Measurements from ENCODE around the gene LTBP2. TPM values are rescaled to one million over a fixed set of nuclear protein-coding genes. Genes with fewer than 3 reads are reported as not detected.
A peak's percentile ranks its signal among the peaks of the same experiment; 100 is the strongest.

LTBP2 gene
- total RNA-seq, 4 donors from 2014 or later = 81.3 to 240 (median 189) TPM

DNA sequence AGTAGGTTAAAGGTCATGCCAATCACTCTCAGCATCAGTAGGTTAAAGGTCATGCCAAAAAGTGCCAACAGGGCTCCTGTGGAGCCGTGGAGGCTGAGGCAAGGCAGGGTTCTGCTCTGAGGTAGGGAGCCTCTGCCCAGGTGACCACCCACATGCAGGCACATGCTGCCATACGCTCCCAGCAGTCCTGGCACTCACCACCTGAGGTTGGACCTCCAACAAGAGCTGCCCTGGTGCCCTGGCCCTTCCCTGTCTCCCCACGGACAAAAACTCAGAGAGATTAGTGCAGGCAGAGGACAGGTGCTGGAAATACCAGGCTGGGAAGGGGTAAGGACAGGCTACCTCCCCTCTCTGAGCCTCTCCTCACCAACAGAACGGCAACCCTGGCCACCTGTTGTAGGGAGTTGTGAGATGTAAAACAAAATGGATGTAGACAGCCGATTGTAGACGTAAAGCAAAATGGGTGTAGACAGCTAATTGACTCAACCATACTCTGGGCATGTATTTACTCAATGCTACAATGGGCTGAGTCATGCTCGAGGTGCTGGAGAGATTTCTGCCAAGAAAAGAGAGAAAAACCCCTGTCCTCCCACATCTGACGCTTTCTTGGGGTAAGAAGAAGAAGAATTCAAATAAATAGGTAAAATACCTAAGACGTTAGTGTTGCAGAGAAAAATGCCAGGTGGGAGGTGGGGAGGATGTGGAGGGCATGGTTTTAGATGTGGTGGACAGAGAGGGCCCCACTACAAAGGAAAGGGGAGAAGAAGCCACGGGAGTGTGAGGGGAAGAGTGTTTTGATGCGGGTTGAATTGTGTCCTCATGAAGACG, 32.4 kb downstream of the LTBP2 start:
- no peak for TF ChIP-seq POLR2A (IDR thresholded peaks at IDR 0.05)
- no peak for TF ChIP-seq CTCF (IDR thresholded peaks at IDR 0.05)
- Histone ChIP-seq H3K4me1 (peaks cover 56 to 85% of the 10 kb centered on the region in 2 donors), H3K36me3 (no peaks in the 10 kb centered on the region), H3K4me3 (replicated peaks in 1 of 3) (no peak overlapping the region), H3K9me3 (no peaks in the 10 kb centered on the region), H3K27ac (peak overlapping the region; percentile 17 to 96 (median 96)), H3K27me3 (no peaks in the 10 kb centered on the region)
- intact Hi-C loops (cut with DNase I) = no loop called here
- DNase-seq = no peak
- 87 to 88% methylated on average over 12 of the region's 12 CpGs for WGBS, 2 donors

- TF ChIP-seq CTCF (IDR thresholded peaks at IDR 0.05) (no peak), POLR2A (IDR thresholded peaks at IDR 0.05) (no peak)
- H3K36me3 ChIP-seq = no peaks in the 10 kb centered on the region
- intact Hi-C loops (cut with DNase I) = no loop called here
- no peak for DNase-seq
- H3K4me3 ChIP-seq (replicated peaks in 1 of 3) = no peak overlapping the region
- 94% methylated on average over 4 to 5 of the region's 5 CpGs for WGBS, 2 donors
- H3K27ac ChIP-seq = peak overlapping the region in 2 of 3 donors; percentile 96
- H3K27me3 ChIP-seq = no peaks in the 10 kb centered on the region
- H3K9me3 ChIP-seq = no peaks in the 10 kb centered on the region
- H3K4me1 ChIP-seq = peaks cover 54 to 85% of the 10 kb centered on the region in 2 donors
Measured at GRCh38 chr14:74578479-74578878, 33.6 kb downstream of the LTBP2 start.

DNA sequence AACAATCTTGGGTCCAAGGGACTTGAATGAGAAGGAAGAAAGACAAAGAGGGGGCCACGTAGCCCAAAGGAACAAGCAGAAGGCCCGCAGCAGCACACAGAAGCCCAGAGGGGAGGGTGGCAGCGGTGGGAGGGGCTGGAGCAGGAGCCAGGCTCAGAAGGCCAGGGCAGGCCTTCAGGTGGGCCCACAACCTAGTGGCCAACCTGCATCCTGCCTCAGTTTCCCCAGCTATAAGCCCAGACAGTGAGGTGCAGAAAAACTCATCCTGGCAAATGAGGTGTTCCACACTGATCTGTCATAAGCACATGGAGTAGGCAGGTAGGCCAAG, 34.1 kb downstream of the LTBP2 start:
- Histone ChIP-seq H3K27me3 (no peaks in the 10 kb centered on the region), H3K4me1 (peaks cover 56 to 85% of the 10 kb centered on the region in 2 donors), H3K9me3 (no peaks in the 10 kb centered on the region), H3K4me3 (replicated peaks in 1 of 3) (no peak overlapping the region), H3K36me3 (no peaks in the 10 kb centered on the region), H3K27ac (peak overlapping the region; percentile 96)
- DNase-seq = no peak
- intact Hi-C loops (cut with DNase I) = no loop called here
- TF ChIP-seq CTCF (IDR thresholded peaks at IDR 0.05) (no peak), POLR2A (IDR thresholded peaks at IDR 0.05) (no peak)
- WGBS, 2 donors = 94 to 100% methylated on average over 3 of the region's 3 CpGs

DNA sequence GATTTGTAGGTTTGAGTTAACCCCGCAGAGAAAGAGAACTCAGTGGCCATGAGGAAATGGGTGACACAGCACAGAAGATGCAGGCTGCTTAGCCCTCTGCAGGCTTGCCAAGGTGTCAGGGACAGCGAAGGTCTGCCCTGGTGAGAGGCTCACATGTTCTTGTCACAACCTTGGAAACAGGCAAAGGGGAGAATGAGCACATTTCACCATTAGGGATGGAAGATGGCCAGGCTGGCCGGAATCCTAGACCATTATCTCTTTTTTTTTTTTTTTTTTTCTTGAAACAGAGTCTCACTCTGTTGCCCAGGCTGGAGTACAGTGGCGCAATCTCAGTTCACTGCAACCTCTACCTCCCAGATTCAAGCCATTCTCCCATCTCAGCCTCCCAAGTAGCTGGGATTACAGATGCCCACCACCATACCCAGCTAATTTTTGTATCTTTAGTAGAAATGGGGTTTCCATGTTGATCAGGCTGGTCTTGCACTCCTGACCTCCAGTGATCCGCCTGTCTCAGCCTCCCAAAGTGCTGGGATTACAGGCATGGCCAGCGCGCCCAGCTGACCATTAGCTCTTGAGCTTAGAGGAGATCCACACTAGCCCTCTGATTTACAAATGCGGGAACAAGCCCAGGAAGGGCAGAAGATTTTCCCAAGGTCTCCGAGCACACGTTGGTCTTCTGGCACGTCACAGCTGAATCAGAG, 34.6 kb downstream of the LTBP2 start:
- TF ChIP-seq POLR2A (IDR thresholded peaks at IDR 0.05) (no peak), CTCF (IDR thresholded peaks at IDR 0.05) (no peak)
- Histone ChIP-seq H3K4me3 (replicated peaks in 1 of 3) (no peak overlapping the region), H3K27ac (peak overlapping the region; percentile 96), H3K9me3 (no peaks in the 10 kb centered on the region), H3K27me3 (no peaks in the 10 kb centered on the region), H3K4me1 (peaks cover 56 to 85% of the 10 kb centered on the region in 2 donors), H3K36me3 (no peaks in the 10 kb centered on the region)
- 79 to 89% methylated on average over 11 of the region's 11 CpGs for whole genome bisulfite sequencing, 2 donors
- intact Hi-C loops (cut with DNase I) = no loop called here
- DNase-seq = peak; percentile 37 to 45

DNA sequence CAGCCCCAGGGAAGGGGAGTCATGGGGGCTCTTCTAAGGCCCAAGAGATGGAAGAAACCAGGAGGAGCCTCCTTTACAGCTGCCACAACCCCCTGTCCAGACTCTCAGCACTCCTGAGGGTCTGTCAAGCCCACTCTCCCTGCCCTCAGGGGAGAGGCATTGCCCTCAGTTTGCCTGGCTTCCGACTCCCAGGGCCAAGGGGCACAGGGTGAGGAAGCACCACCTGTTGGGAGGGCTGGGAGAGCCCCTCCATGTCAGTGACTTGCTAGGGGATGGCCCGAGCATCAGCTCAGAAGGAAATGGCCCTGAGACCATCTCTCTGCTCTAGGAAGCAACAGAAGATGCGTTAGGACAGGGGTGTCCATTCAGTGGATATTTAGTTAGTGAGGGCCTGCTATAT, 36.1 kb downstream of the LTBP2 start:
- no peaks in the 10 kb centered on the region for H3K9me3 ChIP-seq
- TF ChIP-seq POLR2A (IDR thresholded peaks at IDR 0.05) (no peak), CTCF (IDR thresholded peaks at IDR 0.05) (no peak)
- no peaks in the 10 kb centered on the region for H3K27me3 ChIP-seq
- no peak for DNase-seq
- no peaks in the 10 kb centered on the region for H3K36me3 ChIP-seq
- H3K4me1 ChIP-seq = peaks cover 67 to 89% of the 10 kb centered on the region in 2 donors
- intact Hi-C loops (cut with DNase I) = no loop called here
- 90 to 97% methylated on average over 2 to 3 of the region's 3 CpGs for WGBS, 2 donors
- peak overlapping the region; percentile 96 for H3K27ac ChIP-seq
- H3K4me3 ChIP-seq (replicated peaks in 1 of 3) = no peak overlapping the region

All from thyroid gland (tissue), 4 donors.